ENCODE measurements around the gene CSNK2B. TPM values are rescaled to one million over a fixed set of nuclear protein-coding genes. Genes with fewer than 3 reads are reported as not detected.

CSNK2B gene
- polyA plus RNA-seq, 1 donor (not counting 4 experiments of a cell fraction or from before 2014, with no cell fraction given) = 43.7 TPM

GRCh38 chr6:31642798-31643570 is 22.9 kb upstream of the CSNK2B start:
- FAIRE-seq (no peak), DNase-seq (ENCODE audit: low read depth, low spot score) (no peak)
- peaks cover 42 to 56% of the 10 kb centered on the region in 2 experiments for H3K36me3 ChIP-seq (ENCODE audit: control insufficient read depth in 2 of 2, extremely low read depth in 1 of 2, insufficient read depth in 2 of 2, low read length in 2 of 2)

GRCh38 chr6:31643818-31644454 is 21.9 kb upstream of the CSNK2B start:
- Histone ChIP-seq H2AFZ (ENCODE audit: control insufficient read depth, low read length) (no peak overlapping the region), H3K79me2 (ENCODE audit: control insufficient read depth, insufficient read depth, low read length) (peaks cover 5% of the 10 kb centered on the region), H3K27ac (ENCODE audit: control insufficient read depth, insufficient read depth, low read length) (no peak overlapping the region), H3K4me1 (ENCODE audit: control insufficient read depth, extremely low read depth, insufficient read depth, low read length) (no peaks in the 10 kb centered on the region), H3K9me3 (ENCODE audit: control insufficient read depth, low read depth, low read length) (no peaks in the 10 kb centered on the region), H3K9me1 (ENCODE audit: control insufficient read depth, extremely low read depth, insufficient read depth, low read length) (no peaks in the 10 kb centered on the region), H3K4me2 (ENCODE audit: control insufficient read depth, extremely low read depth, insufficient read depth, low read depth, low read length) (no peak overlapping the region), H3K4me3 (ENCODE audit: control insufficient read depth in 2 of 3, extremely low read depth in 1 of 3, insufficient read depth in 2 of 3, low read depth in 1 of 3, low read length in 3 of 3) (no peak overlapping the region), H4K20me1 (ENCODE audit: control insufficient read depth, extremely low read depth, insufficient read depth, low read length) (no peaks in the 10 kb centered on the region), H3K27me3 (ENCODE audit: control insufficient read depth, extremely low read depth, insufficient read depth, low read length) (no peaks in the 10 kb centered on the region), H3K9ac (ENCODE audit: control insufficient read depth, extremely low read depth, insufficient read depth, low read length) (no peak overlapping the region), H3K36me3 (ENCODE audit: control insufficient read depth in 2 of 2, extremely low read depth in 1 of 2, insufficient read depth in 2 of 2, low read length in 2 of 2) (peaks cover 45 to 65% of the 10 kb centered on the region in 2 experiments)
- no peak for TF ChIP-seq CTCF (optimal IDR thresholded peaks at IDR 0.05 in 1 of 3, IDR thresholded peaks at IDR 0.05 in 1 of 3, conservative IDR thresholded peaks at IDR 0.05 in 1 of 3; ENCODE audit: extremely low read depth in 1 of 3, insufficient read depth in 2 of 3, low read length in 3 of 3)
- no peak for TF ChIP-seq EZH2 (IDR thresholded peaks at IDR 0.05; ENCODE audit: low read length)
- FAIRE-seq = no peak
- DNase-seq (ENCODE audit: low read depth, low spot score) = no peak
- dilution Hi-C loops (cut with MboI; ENCODE audit: extremely low pct_ligation_motif_present, low sequenced_read_pairs) = no loop called here

More at GRCh38 chr6:31642798-31643570, 22.9 kb upstream of the CSNK2B start:
- H3K4me1 ChIP-seq (ENCODE audit: control insufficient read depth, extremely low read depth, insufficient read depth, low read length) = no peaks in the 10 kb centered on the region
- no peaks in the 10 kb centered on the region for H3K9me1 ChIP-seq (ENCODE audit: control insufficient read depth, extremely low read depth, insufficient read depth, low read length)
- H3K27me3 ChIP-seq (ENCODE audit: control insufficient read depth, extremely low read depth, insufficient read depth, low read length) = no peaks in the 10 kb centered on the region
- H3K4me2 ChIP-seq (ENCODE audit: control insufficient read depth, extremely low read depth, insufficient read depth, low read depth, low read length) = no peak overlapping the region
- no peak overlapping the region for H2AFZ ChIP-seq (ENCODE audit: control insufficient read depth, low read length)
- H3K4me3 ChIP-seq (ENCODE audit: control insufficient read depth in 2 of 3, extremely low read depth in 1 of 3, insufficient read depth in 2 of 3, low read depth in 1 of 3, low read length in 3 of 3) = no peak overlapping the region
- H4K20me1 ChIP-seq (ENCODE audit: control insufficient read depth, extremely low read depth, insufficient read depth, low read length) = no peaks in the 10 kb centered on the region
- H3K79me2 ChIP-seq (ENCODE audit: control insufficient read depth, insufficient read depth, low read length) = no peaks in the 10 kb centered on the region
- H3K27ac ChIP-seq (ENCODE audit: control insufficient read depth, insufficient read depth, low read length) = no peak overlapping the region
- dilution Hi-C loops (cut with MboI; ENCODE audit: extremely low pct_ligation_motif_present, low sequenced_read_pairs) = no loop called here
- no peaks in the 10 kb centered on the region for H3K9me3 ChIP-seq (ENCODE audit: control insufficient read depth, low read depth, low read length)
- TF ChIP-seq CTCF (optimal IDR thresholded peaks at IDR 0.05 in 1 of 3, IDR thresholded peaks at IDR 0.05 in 1 of 3, conservative IDR thresholded peaks at IDR 0.05 in 1 of 3; ENCODE audit: extremely low read depth in 1 of 3, insufficient read depth in 2 of 3, low read length in 3 of 3) (no peak), EZH2 (IDR thresholded peaks at IDR 0.05; ENCODE audit: low read length) (no peak)
- no peak overlapping the region for H3K9ac ChIP-seq (ENCODE audit: control insufficient read depth, extremely low read depth, insufficient read depth, low read length)

All from keratinocyte (primary cell).